HG02840 (cell line): ENCODE results near the gene CREB3L2.
"Not testable (repeated sequence)": the region's sequence is repeated elsewhere in the genome, so short reads cannot be mapped to it uniquely, and the experiment has no call there.

Experiments used
- ATAC-seq: cut with Tn5 transposase; IDR thresholded peaks from one replicate; pipeline ENCODE4 v1.9.1; 2021; ENCODE audit warnings: mild to moderate bottlenecking, moderate library complexity, moderate number of reproducible peaks; ENCODE audit not compliant: unreplicated experiment, low FRiP score

CREB3L2 gene

DNA sequence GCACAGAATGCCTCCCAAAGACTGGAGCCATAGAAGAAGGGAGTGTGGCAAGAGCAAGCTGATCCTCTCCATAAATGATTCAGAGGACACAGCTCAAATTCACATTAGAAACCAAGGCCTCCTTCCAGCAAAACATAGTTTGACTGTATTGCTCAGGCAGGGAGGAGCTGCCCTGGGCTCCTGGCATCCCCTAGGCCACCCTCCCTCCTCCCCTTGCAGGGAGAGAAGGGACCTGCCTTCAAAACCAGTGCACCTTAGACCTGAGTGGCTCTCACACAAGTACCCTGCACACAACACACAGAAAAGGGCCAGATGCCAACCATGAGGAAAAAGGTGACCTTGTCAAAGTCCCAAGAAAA, 64.7 kb downstream of the CREB3L2 start:
- ATAC-seq = no peak

DNA sequence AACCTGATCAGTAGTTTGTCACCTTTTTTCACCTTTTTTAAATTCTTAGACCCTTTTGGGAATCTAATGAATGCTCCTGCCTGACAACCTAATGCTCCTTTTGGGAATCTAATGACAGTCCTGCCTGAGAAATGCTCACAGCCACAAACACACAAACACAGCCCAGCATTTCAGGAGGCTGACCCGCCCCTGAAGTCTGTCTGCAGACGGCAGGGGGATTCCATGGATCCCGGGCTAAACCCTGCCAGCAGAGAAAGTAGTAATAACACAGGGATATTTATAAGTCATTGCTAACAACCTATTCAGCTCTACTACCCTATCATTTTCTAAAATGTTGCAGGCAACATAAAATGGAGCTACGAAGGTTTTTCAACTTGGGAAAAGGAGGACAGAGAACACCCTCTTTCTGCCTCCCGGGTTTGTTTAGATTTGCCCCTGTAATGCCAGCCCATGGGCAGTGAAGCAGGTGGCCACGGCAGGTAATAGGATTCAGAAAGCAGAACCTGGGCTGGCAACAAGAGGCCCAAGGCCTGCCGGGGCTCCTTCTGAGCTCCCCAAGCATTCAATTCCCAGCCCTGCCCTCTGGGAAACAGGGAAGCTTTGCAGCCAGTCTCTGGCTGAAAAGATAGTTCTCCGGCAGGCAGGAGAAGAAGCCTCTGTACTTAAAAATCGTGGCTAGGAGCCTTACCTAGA, 65.2 kb downstream of the CREB3L2 start:
- no peak for ATAC-seq

DNA sequence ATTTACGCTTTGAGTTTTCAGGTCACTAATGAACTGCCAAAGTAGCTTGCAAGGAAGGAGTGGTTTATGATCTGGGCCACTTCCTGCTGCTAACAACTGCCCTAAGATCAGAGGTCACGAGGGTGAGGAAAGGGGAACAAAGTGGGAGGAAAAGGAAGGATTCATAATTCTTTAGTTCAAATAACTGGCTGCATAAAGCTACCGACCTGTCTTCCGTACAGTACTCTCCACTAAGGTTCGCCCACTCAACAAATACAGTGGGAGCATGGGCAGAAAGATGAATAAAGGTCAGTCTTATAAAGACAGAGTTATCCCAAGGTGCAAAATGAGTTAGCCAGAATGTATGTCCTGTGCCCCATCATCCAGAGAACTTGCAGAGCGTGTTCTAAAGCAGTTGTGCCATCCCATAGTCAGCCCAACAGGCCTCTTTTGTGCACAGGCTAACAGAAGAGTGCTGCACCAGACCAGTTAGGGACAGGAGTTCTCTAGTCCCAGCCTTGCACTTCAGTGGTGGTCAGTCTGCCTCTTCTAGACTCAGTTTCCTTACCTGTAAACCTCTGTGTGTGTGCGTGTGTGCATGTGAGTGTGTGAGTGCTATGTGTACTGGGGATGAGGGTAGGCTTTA, 65.9 kb downstream of the CREB3L2 start:
- ATAC-seq = no peak

DNA sequence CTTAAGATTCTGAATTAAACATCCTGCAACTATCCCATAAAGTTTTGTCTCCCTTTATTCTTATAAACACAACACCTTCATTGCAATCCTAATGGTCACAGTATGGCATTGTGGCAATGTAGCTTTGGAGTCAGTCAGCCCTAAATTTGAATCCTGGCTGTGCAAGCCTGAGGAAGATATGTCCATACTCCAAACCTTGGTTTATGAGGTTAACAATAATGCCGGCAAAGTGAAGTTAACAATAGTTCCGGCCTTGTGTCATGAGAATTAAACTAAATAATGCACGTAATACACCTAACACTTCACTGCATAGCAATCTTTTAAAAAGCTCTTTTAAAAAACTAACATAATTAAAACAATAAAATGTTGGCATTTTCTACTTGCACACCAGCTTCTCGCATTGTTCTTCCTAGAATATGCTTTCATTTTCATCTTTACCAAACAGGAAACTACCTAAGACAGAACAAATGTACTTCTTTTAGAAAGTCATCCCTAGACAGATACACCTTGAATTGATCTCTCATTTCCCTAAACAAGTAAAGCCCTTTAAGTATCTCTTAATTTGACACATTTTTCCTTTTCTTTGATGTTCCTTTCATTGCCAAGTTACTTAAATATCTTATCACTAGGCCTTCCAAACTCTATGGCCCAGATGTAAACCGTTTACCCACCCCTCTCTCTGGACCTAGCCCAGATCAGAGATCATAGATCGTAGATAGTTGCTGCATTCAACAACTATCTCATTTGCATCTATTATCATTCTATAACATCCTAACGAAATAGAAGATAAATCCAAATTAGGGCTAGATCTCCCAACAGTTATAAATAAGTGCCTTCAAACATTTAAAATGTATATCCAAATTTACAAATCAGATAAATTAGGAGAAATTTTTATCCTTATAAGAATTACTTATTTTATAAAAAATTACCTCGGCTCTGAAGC, 66.7 kb downstream of the CREB3L2 start:
- ATAC-seq = peak; percentile 83

DNA sequence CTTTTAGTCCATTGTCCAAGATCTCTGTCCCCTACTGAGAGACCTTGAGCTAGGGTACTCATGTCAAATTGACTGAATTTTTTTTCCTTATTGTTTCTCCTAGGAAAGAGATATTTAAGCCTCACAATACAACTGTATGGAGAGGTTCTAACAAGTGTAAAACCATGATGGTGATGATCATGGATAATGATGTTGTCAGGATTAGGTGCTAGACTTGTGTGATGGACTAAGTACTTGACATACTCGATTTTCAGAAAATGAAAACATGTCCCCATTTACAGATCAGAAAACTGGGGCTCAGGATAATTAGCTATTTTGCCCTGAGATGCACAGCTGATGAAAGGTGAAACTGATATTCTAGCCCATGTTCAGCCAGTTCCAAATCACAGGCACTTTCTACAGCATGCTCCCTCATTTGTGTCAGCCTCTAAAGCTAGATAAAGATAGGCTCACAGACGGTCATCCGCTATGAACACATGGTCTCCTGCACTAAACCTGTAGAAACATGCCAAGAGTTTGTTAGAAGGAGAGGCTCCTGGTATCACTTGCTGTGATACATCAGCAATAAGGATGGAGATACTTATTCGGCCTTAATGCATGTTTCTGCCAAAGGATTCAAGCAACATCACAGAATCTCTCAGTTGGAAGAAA, 67.6 kb downstream of the CREB3L2 start:
- no peak for ATAC-seq

DNA sequence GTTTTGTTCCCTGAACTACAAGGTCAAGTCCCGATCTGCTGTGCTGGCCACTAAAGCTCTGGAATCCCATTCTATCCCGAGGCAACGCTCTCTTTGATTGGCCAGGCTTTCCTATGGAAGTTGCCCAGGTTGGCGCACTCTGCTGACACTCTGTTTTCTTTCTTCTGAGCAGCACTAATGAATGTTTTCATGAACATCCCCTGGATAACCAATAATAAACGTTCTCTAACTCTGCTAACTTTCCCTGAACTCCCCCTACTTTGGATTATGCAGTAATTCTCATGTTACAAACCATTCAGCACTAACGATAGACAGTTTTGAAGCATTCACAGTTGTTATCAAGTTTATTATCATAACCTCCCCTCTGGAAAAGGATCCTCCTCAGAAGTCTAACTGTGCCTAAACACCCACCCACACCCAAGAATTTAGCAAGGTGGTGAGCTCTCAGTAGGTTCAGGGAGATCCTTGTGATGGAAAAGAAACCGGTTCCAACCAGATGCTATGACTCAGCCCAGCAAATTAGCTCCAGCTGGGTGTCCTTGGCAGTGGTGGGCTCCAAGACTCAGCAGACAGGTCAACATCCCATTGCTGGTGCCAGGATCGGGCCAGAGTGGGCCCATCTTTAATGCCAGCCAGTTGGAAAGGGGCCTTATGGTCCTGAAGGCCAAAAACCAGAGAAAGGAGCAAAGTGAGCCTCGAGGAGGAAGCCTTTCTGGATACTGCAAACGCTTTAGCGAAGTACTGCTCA, 68.4 kb downstream of the CREB3L2 start:
- ATAC-seq = no peak

DNA sequence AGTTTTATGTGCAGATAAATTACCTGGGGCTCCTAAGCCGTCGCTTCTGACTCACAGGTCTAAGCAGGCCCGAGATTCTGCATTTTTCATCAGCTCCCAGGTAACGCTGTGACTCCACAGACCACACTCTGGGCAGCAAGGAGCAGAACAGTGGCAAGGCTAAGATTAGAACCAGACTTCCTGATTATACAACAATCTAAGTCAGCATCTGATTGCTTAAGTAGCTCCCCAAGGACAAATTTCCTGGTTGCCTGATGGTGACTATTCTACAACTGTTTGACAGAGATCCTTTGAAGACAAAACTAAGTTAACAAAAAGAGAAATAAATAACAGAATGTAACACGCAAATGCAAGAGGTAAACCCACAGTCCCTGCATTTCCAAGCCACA, 69.0 kb downstream of the CREB3L2 start:
- no peak for ATAC-seq

DNA sequence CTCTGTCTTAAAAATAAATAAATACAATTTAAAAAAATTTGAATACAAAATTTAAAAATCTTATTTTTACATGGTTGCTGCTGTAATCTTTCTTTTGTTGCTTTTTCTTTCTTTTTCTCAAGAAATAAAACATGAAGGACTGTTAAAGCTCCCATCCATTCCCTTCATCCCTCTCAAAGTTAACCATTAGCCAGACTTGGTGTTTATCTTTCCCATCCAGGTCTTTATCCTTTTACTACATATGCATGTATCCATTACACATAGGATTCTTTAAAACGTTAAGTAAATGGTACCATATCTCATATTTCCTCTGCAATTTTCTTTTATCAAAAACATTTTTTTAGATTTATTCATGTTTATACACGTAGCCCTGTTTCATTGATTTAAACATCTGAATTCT, 70.1 kb downstream of the CREB3L2 start:
- no peak for ATAC-seq

DNA sequence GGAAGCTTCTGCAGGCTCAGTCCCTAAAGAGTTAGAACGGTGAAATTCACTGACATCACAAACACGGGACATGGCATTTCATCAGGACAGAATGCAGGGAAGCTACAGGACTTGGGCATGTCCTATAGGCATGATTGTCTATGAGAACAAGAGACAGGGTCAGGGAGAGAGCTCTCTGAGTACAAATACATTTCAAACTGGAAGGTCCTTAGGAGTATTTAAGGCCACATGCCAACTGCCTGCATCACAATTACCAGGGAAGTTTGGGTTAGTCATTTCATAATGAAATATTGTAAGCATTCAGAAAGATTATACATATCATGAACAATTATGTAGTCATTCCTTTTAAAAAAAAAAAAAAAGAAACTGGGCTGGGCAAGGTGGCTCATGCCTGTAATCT, 71.3 kb downstream of the CREB3L2 start:
- ATAC-seq = no peak

DNA sequence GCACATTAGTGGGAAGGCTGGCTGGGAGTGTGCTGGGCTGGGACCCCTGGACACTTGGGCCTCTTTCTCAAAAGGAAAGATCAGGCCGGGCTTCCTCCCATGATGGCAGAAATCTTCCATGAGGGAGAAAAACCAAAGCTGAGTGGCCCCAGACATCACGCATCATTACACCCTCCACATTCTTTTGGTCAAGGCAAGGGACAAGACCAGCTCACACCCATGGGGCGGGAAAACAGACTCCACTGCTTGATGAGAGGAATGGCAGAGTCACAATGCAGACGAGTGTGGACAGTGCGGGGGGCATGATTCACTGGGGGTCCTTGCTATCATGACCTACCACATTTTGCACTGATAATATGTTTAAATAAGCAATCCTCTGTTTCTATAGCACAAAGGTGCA, 73.3 kb downstream of the CREB3L2 start:
- ATAC-seq = no peak

DNA sequence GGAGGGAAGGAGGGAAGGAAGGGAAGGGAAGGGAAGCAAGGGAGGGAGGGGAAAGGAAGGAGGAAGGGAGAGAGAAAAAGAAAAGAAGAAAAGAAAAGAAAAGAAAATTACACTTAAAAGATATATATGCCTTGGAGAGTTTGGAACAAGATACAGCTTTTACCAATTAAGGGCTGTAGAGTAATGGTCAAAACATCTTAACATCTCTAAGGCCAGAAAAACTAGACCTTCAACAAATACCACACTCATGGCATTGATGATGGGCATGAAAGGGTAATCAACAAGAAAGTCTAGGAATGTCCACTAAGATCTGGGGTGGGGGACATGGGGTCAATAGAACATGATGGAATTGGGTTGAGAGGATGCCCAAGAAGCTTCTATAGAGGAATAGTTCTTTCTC, 74.5 kb downstream of the CREB3L2 start:
- ATAC-seq = no peak

DNA sequence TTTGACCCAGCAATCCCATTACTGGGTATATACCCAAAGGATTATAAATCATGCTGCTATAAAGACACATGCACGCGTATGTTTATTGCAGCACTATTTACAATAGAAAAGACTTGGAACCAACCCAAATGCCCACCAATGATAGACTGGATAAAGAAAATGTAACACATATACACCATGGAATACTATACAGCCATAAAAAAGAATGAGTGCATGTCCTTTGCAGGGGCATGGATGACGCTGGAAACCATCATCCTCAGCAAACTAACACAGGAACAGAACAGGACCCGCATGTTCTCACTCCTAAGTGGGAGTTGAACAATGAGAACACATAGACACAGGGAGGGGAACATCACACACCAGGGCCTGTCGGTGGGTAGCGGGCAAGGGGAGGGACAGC, 75.7 kb downstream of the CREB3L2 start:
- ATAC-seq = not testable (repeated sequence)

DNA sequence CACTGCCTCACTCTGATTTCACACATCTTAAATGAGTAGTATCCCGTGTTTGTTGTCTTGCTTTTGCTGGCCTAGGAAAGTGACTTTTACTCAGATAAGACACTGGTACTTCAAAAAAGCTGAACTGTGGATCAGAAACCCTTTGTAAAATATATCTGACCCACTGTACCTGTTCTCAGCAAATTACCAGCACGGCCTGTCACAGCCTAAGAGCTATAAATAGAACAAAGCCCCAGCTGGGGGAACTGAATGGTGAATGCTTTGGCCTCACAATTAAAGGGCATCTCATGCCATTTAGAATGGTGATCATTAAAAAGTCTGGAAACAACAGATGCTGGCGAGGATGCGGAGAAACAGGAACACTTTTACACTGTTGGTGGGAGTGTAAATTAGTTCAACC, 76.1 kb downstream of the CREB3L2 start:
- no peak for ATAC-seq

DNA sequence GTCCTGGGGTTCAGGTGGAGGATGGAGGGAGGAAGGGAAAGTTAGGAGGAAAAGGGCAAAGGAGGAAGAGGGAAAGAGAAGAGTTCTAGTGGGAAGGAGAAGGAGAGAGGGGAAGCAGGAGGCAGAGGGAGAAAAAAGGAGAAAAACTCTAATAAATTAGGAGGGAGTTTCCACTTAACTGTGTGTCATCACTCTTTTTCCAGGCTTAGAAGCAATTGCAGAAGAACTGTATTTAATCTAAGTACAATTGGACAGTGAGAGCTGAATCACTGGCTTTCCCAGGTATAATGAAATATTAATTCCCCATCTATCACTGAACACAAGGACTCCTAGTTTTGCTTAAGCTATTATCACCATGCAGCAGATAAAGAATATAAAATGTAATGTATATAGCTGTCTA, 76.8 kb downstream of the CREB3L2 start:
- no peak for ATAC-seq

DNA sequence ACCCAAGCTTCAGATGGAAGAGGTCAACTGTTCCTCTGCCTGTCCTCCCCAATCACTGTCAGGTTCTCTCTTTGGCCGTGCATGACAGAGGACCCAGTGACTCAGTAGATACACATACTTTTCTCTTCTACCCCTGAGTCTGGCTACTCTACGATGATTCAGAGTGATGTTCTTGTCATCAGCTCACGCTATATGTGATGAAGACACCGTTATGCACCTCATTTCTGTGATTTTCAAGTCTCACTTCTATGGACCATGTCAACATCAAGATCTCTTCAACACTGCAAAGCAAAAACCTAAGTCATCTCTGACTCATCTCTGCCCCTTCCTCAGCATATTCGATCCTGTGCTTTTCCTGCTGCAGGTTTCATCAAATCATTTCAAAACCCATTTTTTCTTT, 78.5 kb downstream of the CREB3L2 start:
- ATAC-seq = no peak

DNA sequence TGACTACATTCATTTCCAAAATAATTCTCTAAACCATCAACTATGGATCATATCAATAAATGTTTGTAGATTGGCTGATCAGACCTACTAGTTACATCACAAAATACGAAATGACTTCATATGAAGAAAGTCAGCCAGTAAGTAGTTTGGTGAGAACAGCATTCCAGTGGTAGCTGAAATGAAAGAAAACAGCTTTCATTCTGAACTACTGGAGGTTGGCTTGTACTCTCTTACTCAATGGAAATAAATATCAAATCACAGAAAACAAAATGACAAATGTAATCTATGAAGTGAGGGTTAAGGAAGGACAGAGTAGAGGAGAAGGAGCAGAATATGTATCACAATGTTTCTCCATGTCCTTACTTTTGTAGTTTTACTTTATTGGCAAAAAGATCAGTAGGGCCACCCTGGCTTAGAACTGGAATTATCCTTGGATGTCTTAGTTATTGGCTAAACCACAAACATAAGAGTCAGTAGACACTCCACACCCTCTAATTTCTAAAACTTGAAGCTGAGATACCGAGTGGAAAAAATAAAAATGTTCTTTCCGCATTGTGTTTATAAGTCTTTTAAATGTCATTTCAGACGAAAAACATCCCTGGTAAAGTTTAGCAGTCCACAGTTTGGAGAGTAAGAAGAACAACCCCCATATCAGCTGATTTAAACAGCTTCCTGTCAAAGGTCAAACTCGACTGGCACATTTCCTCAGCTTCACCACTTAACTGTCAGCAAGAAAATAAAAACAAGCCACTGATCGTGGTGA, 81.1 kb downstream of the CREB3L2 start:
- no peak for ATAC-seq

DNA sequence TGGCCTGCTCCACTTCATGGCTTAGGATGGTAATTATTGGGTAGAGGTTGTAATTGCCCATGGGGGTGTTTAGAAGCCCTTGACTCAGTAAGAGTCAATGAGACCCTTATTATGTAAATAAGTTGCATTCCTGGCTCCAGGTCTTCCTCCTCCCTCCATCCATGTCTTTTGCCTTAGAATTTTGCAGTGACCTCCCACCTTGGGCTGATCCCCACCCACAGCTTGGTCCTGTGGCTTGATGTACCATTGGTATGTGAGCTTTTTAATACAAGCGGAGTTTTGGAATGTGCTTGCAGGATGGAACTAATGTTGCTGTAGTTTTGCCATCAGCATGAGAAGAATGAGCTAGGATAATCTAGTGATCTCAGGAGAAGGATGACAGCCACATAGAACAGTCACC, 81.9 kb downstream of the CREB3L2 start:
- no peak for ATAC-seq

DNA sequence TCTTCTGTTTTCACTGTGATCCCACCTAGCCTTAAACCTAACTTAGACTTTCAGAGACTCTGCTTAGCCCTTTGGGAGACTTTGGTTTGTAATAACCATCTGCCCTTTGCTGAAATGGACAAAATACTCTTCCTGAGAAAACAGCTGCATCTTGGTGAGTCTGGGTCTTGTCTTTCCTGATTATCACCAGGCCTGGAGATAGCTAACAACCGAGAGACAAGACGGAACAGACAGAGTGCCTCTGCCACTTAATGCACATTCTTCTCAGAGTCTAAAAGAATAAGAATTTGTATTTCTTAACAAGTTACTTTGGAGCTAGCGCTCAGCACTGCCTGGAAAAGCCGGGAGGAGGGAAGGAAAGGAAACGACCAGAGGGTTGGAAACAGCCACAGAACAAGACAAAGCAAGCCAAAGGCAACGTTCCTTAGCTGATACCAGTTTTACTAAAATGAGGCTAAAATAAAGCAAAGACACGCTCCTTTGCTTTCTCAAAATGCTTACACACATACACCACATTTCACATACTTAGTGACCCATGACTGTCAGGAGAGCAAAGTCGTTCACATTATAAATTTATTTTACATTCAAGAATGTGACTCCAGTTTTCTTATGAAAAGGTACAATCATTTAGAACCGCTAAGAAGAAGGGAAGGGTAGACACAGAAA, 84.8 kb downstream of the CREB3L2 start:
- ATAC-seq = no peak

DNA sequence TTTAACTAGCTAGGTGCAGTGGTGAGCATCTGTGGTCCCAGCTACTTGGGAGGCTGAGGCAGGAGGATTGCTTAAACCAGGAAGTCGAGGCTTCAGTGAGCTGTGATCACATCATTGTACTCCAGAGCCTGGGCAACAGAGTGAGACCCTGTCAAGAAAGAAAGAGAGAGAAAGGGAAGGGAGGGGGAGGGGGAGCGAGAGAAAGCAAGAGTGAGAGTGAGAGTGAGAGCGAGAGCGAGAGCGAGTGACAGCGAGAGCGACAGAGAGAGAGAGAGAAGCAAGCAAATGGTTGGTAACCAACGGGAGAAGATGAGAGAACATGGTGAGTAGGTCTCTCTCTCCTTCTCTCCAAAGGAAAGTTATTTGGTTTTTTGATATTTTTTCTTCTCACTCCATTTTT, 85.3 kb downstream of the CREB3L2 start:
- ATAC-seq = no peak
